Ascending aorta (tissue), 2 donors: ENCODE results near the gene PRR4. TPM values are rescaled to one million over a fixed set of nuclear protein-coding genes. Genes with fewer than 3 reads are reported as not detected.

Experiments used
- DNase-seq, 2 donors: peaks; one replicate each; pipeline ENCODE4 v3.0.0-alpha.2; 2019; ENCODE audit warnings: low spot score in 2 of 2
- H3K27ac ChIP-seq, 2 donors: fragments of 200-600 bp; sonication (generic); one replicate each; pipeline ENCODE4 v1.5.1; 2016 to 2017; ENCODE audit warnings: mild to moderate bottlenecking in 1 of 2
- H3K27me3 ChIP-seq: fragments of 200-600 bp; sonication (generic); one replicate; pipeline ENCODE4 v1.5.1; 2017
- H3K36me3 ChIP-seq, 2 donors: fragments of 200-600 bp; sonication (generic); one replicate each; pipeline ENCODE4 v1.5.1; 2016
- H3K4me1 ChIP-seq, 2 donors: fragments of 200-600 bp; sonication (generic); one replicate each; pipeline ENCODE4 v1.5.1; 2016 to 2017; ENCODE audit warnings: mild to moderate bottlenecking in 1 of 2
- H3K4me3 ChIP-seq, 2 donors: fragments of 200-600 bp; sonication (generic); one replicate each; pipeline ENCODE4 v1.5.1; 2016 to 2017; ENCODE audit warnings: mild to moderate bottlenecking in 1 of 2
- H3K9me3 ChIP-seq, 2 donors: fragments of 200-600 bp; sonication (generic); one replicate each; pipeline ENCODE4 v1.5.1; 2016
- CTCF ChIP-seq, 3 experiments: fragments of 200-600 bp in 2 of 3; fragments of 450-650 bp in 1 of 3; sonication (generic) in 2 of 3; IDR thresholded peaks; one replicate each; pipeline ENCODE4 v1.5.1; 2016 to 2019; ENCODE audit warnings: antibody characterized with exemption in 3 of 3, mild to moderate bottlenecking in 1 of 3, moderate library complexity in 1 of 3
- intact Hi-C: fragments of 100-400 bp; cut with DNase I; formaldehyde crosslinking; loops from one replicate; pipeline ENCODE4 v1.15.1; 2023
- total RNA-seq: library from RNA; depleted of rRNA; stranded (reverse); fragments of >200 nt; gene quantifications from one replicate; pipeline ENCODE4 v1.1.0, GENCODE V29; 2016

PRR4 gene
- not detected for total RNA-seq

- TF ChIP-seq CTCF (IDR thresholded peaks at IDR 0.05): no peak
- Histone ChIP-seq H3K27ac (no peak within 1 kb of the TSS), H3K9me3 (no peaks in the 10 kb centered on the region), H3K27me3 (no peaks in the 10 kb centered on the region), H3K4me3 (no peak within 1 kb of the TSS), H3K4me1 (no peaks in the 10 kb centered on the region), H3K36me3 (no peaks in the 10 kb centered on the region)
- intact Hi-C loops: no loop called here
- DNase-seq: no peak
Observed at GRCh38 chr12:10849425-10849878, at the start of gene PRR4. Gene PRR4, minus strand, starts transcription at chr12:10849475. Its CDS starts 38 bp downstream, at chr12:10849437.

GRCh38 chr12:10896854-10897253, 47.6 kb upstream of the PRR4 start:
- H3K27ac ChIP-seq: no peak overlapping the region
- H3K36me3 ChIP-seq: peaks cover 0 to 4% of the 10 kb centered on the region in 2 donors
- peaks cover 0 to 8% of the 10 kb centered on the region in 2 donors for H3K9me3 ChIP-seq
- no peaks in the 10 kb centered on the region for H3K4me1 ChIP-seq
- TF ChIP-seq CTCF (IDR thresholded peaks at IDR 0.05): no peak
- no peak overlapping the region for H3K4me3 ChIP-seq
- no peaks in the 10 kb centered on the region for H3K27me3 ChIP-seq
- intact Hi-C loops: no loop called here
- no peak for DNase-seq

GRCh38 chr12:10891937-10892336, 42.7 kb upstream of the PRR4 start:
- Histone ChIP-seq H3K9me3 (no peaks in the 10 kb centered on the region), H3K4me1 (no peaks in the 10 kb centered on the region), H3K27me3 (no peaks in the 10 kb centered on the region), H3K36me3 (peaks cover 0 to 4% of the 10 kb centered on the region in 2 donors), H3K27ac (no peak overlapping the region), H3K4me3 (no peak overlapping the region)
- intact Hi-C loops: no loop called here
- TF ChIP-seq CTCF (IDR thresholded peaks at IDR 0.05): no peak
- DNase-seq: no peak

- no peak for DNase-seq
- H3K27me3 ChIP-seq: no peaks in the 10 kb centered on the region
- H3K4me3 ChIP-seq: no peak overlapping the region
- intact Hi-C loops: no loop called here
- no peak for TF ChIP-seq CTCF (IDR thresholded peaks at IDR 0.05)
- no peaks in the 10 kb centered on the region for H3K4me1 ChIP-seq
- no peak overlapping the region for H3K27ac ChIP-seq
- peaks cover 0 to 4% of the 10 kb centered on the region in 2 donors for H3K36me3 ChIP-seq
- no peaks in the 10 kb centered on the region for H3K9me3 ChIP-seq
Observed at GRCh38 chr12:10889226-10889625, 40.0 kb upstream of the PRR4 start.

- no peak for TF ChIP-seq CTCF (IDR thresholded peaks at IDR 0.05)
- H3K27ac ChIP-seq: no peak within 1 kb of the TSS
- H3K9me3 ChIP-seq: no peaks in the 10 kb centered on the region
- intact Hi-C loops: no loop called here
- peaks cover 0 to 9% of the 10 kb centered on the region in 2 donors for H3K36me3 ChIP-seq
- H3K27me3 ChIP-seq: no peaks in the 10 kb centered on the region
- no peaks in the 10 kb centered on the region for H3K4me1 ChIP-seq
- DNase-seq: no peak
- H3K4me3 ChIP-seq: no peak within 1 kb of the TSS
Observed at GRCh38 chr12:10884086-10884725, 34.9 kb upstream of the PRR4 start, which contains the start of gene PRH1. Gene PRH1, minus strand, starts transcription at chr12:10884255. Its CDS starts 38 bp downstream, at chr12:10884217.
